Astrocyte (in vitro differentiated cells and primary cell): ENCODE measurements around the gene AURKAIP1. TPM values are rescaled to one million over a fixed set of nuclear protein-coding genes. Genes with fewer than 3 reads are reported as not detected.

Experiments
- DNase-seq: peaks from one replicate; pipeline ENCODE4 v3.0.0-alpha.2; 2010; ENCODE audit warnings: low read depth
- FAIRE-seq: peaks from 2 replicates; lab custom pipeline; 2011; peaks lifted over from hg19 to GRCh38; lab: Jason Lieb, UNC
- H2AFZ ChIP-seq: 2 replicates; pipeline ENCODE4 v1.6.0; 2012; ENCODE audit warnings: low read depth, low read length, inconsistent platforms
- H3K27ac ChIP-seq: 2 replicates; pipeline ENCODE4 v1.5.1; 2011; ENCODE audit warnings: low read depth, low read length, inconsistent platforms
- H3K27me3 ChIP-seq: 2 replicates; pipeline ENCODE4 v1.6.0; 2011; ENCODE audit warnings: low read length, inconsistent platforms; ENCODE audit not compliant: insufficient read depth
- H3K36me3 ChIP-seq: 2 replicates; pipeline ENCODE4 v1.5.1; 2011; ENCODE audit warnings: low read length, inconsistent platforms; ENCODE audit not compliant: insufficient read depth
- H3K4me1 ChIP-seq: 2 replicates; pipeline ENCODE4 v1.5.1; 2011; ENCODE audit warnings: low read length, inconsistent platforms; ENCODE audit not compliant: insufficient read depth
- H3K4me2 ChIP-seq: 2 replicates; pipeline ENCODE4 v1.6.0; 2012; ENCODE audit warnings: low read length, inconsistent platforms
- H3K4me3 ChIP-seq: 2 replicates; pipeline ENCODE4 v1.5.1; 2011; ENCODE audit warnings: low read depth, mild to moderate bottlenecking, low read length, inconsistent platforms; ENCODE audit not compliant: insufficient read depth
- H3K79me2 ChIP-seq: 2 replicates; pipeline ENCODE4 v1.6.0; 2012; ENCODE audit warnings: mild to moderate bottlenecking, low read length, inconsistent platforms; ENCODE audit not compliant: insufficient read depth
- H3K9ac ChIP-seq: 2 replicates; pipeline ENCODE4 v1.6.0; 2012; ENCODE audit warnings: mild to moderate bottlenecking, low read length, inconsistent platforms
- H3K9me3 ChIP-seq: 2 replicates; pipeline ENCODE4 v1.5.1; 2012; ENCODE audit warnings: low read depth, mild to moderate bottlenecking, low read length, inconsistent platforms; ENCODE audit not compliant: insufficient read depth
- H4K20me1 ChIP-seq: 2 replicates; pipeline ENCODE4 v1.6.0; 2012; ENCODE audit warnings: low read length, inconsistent platforms; ENCODE audit not compliant: insufficient read depth
- H3K27ac Mint-ChIP-seq: one replicate; pipeline ENCODE4 v1.8.0; 2021; ENCODE audit warnings: mild to moderate bottlenecking, mixed read lengths; ENCODE audit not compliant: unreplicated experiment
- H3K27me3 Mint-ChIP-seq: one replicate; pipeline ENCODE4 v1.8.0; 2021; ENCODE audit warnings: low read depth, mixed read lengths; ENCODE audit not compliant: unreplicated experiment
- H3K36me3 Mint-ChIP-seq: one replicate; pipeline ENCODE4 v1.8.0; 2021; ENCODE audit warnings: low read depth, mixed read lengths; ENCODE audit not compliant: unreplicated experiment
- H3K4me1 Mint-ChIP-seq: one replicate; pipeline ENCODE4 v1.8.0; 2021; ENCODE audit warnings: low read depth, mixed read lengths; ENCODE audit not compliant: unreplicated experiment
- H3K4me3 Mint-ChIP-seq: one replicate; pipeline ENCODE4 v1.8.0; 2021; ENCODE audit warnings: mild to moderate bottlenecking, moderate library complexity, mixed read lengths; ENCODE audit not compliant: unreplicated experiment
- H3K9me3 Mint-ChIP-seq: one replicate; pipeline ENCODE4 v1.8.0; 2021; ENCODE audit warnings: mild to moderate bottlenecking, mixed read lengths; ENCODE audit not compliant: unreplicated experiment
- EZH2 ChIP-seq: IDR thresholded peaks from 2 replicates; pipeline ENCODE4 v1.6.1; 2012; ENCODE audit warnings: mild to moderate bottlenecking, low read length, inconsistent platforms; ENCODE audit not compliant: insufficient read depth
- total RNA-seq: library from RNA; stranded (reverse); gene quantifications from 2 replicates; pipeline ENCODE4 v1.2.1, GENCODE V29; 2021
- TF ChIP-seq, protein P1 (sequence below): IDR thresholded peaks from 2 replicates; pipeline ENCODE4 v1.5.1; 2011; ENCODE audit warnings: low read depth, mild to moderate bottlenecking, inconsistent platforms, low read length, moderate library complexity; ENCODE audit not compliant: insufficient read depth

Gene AURKAIP1
- total RNA-seq, 1 donor from 2014 or later = 135 TPM

GRCh38 chr1:1402072-1402900 lies 27.3 kb upstream of the AURKAIP1 start:
- peaks cover 28% of the 10 kb centered on the region for H3K36me3 ChIP-seq
- TF ChIP-seq EZH2 = no peak
- TF ChIP-seq, protein P1, sequence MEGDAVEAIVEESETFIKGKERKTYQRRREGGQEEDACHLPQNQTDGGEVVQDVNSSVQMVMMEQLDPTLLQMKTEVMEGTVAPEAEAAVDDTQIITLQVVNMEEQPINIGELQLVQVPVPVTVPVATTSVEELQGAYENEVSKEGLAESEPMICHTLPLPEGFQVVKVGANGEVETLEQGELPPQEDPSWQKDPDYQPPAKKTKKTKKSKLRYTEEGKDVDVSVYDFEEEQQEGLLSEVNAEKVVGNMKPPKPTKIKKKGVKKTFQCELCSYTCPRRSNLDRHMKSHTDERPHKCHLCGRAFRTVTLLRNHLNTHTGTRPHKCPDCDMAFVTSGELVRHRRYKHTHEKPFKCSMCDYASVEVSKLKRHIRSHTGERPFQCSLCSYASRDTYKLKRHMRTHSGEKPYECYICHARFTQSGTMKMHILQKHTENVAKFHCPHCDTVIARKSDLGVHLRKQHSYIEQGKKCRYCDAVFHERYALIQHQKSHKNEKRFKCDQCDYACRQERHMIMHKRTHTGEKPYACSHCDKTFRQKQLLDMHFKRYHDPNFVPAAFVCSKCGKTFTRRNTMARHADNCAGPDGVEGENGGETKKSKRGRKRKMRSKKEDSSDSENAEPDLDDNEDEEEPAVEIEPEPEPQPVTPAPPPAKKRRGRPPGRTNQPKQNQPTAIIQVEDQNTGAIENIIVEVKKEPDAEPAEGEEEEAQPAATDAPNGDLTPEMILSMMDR = peak; percentile 80
- peaks cover 38% of the 10 kb centered on the region for H3K4me1 ChIP-seq
- H3K9me3 ChIP-seq = no peaks in the 10 kb centered on the region
- no peak overlapping the region for H3K4me3 ChIP-seq
- Mint-ChIP-seq H3K4me3 (peak overlapping the region; percentile 92), H3K36me3 (peaks cover 22% of the 10 kb centered on the region), H3K4me1 (peaks cover 38% of the 10 kb centered on the region), H3K27me3 (no peaks in the 10 kb centered on the region), H3K27ac (peak overlapping the region; percentile 73), H3K9me3 (no peaks in the 10 kb centered on the region)
- DNase-seq = peak; percentile 60
- no peak for FAIRE-seq
- H3K79me2 ChIP-seq = peaks cover 87% of the 10 kb centered on the region
- peak overlapping the region; percentile 3 for H3K27ac ChIP-seq
- no peaks in the 10 kb centered on the region for H3K27me3 ChIP-seq
- peaks cover 37% of the 10 kb centered on the region for H4K20me1 ChIP-seq
- no peak overlapping the region for H3K9ac ChIP-seq
- peak overlapping the region; percentile 98 for H3K4me2 ChIP-seq
- no peak overlapping the region for H2AFZ ChIP-seq

DNA sequence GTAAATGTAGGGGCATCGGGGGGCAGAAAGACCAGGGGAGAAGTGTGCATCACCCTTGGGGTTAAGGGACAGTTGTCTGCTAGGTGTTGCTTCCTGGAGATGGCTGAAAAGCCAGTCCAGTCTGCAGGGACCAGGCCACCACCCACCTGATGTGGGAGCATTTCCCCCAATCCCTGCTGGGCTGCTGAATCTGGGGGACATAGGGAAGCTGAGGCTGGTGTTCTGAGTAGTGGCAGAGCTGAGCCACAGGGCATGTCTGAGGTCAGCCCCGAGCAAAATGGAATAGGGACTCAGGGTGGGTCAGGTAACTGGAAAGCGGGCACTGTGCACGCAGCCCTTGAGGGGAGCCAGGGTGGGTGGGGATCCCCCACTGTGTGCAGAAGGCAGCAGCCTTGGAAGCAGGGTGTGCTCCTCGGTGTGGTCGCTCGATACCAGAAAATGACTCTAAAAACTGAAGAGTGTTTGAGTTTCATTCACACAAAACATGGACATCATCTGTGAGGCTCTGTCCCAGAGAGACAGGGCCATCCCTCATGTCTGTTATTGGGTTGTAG lies 26.5 kb upstream of the AURKAIP1 start:
- Mint-ChIP-seq H3K27me3 (no peaks in the 10 kb centered on the region), H3K36me3 (peaks cover 21% of the 10 kb centered on the region), H3K4me1 (peaks cover 40% of the 10 kb centered on the region), H3K9me3 (no peaks in the 10 kb centered on the region), H3K27ac (peak overlapping the region; percentile 90), H3K4me3 (peak overlapping the region; percentile 92)
- Histone ChIP-seq H3K4me3 (no peak overlapping the region), H4K20me1 (peaks cover 42% of the 10 kb centered on the region), H3K36me3 (peaks cover 33% of the 10 kb centered on the region), H3K9me3 (no peaks in the 10 kb centered on the region), H3K27me3 (no peaks in the 10 kb centered on the region), H3K79me2 (peaks cover 86% of the 10 kb centered on the region), H3K9ac (peak overlapping the region; percentile 94), H3K4me1 (peaks cover 40% of the 10 kb centered on the region), H3K4me2 (peak overlapping the region; percentile 98), H3K27ac (no peak overlapping the region), H2AFZ (no peak overlapping the region)
- TF ChIP-seq EZH2 = no peak
- TF ChIP-seq, protein P1 = no peak
- DNase-seq (no peak), FAIRE-seq (no peak)
